Inflammatory macrophage (primary cell): Measurements from ENCODE around the gene DPPA5.
A peak's percentile ranks its signal among the peaks of the same experiment; 100 is the strongest.
"Not testable (repeated sequence)": the region's sequence is repeated elsewhere in the genome, so short reads cannot be mapped to it uniquely, and the experiment has no call there.

Experiments used
- DNase-seq, 2 donors: peaks; one replicate each; pipeline ENCODE4 v3.0.0-alpha.2; 2020 to 2022

The DPPA5 gene

DNA sequence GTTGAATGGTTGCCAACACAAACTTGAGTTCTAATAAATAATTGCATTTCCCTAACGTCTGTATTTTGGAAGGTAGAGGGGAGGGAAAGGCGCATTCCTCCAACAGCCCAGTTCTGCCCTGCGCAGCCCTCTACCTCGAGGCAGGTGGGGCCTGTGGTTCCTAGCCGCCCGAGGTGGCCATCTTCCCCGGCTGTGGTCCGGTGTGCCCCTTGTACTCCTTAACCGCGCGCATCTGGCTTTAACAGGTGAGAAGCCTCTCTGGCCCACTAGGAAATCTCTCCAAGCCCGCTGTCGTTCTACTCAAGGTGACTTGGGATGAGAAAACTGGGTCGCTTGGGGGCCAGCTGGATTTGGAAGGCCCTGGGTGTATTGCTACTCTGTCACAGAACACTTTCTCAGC, 10.0 kb upstream of the DPPA5 start:
- no peak for DNase-seq

GRCh38 chr6:73363537-73363875, 9.4 kb upstream of the DPPA5 start:
- DNase-seq, result no peak

DNA sequence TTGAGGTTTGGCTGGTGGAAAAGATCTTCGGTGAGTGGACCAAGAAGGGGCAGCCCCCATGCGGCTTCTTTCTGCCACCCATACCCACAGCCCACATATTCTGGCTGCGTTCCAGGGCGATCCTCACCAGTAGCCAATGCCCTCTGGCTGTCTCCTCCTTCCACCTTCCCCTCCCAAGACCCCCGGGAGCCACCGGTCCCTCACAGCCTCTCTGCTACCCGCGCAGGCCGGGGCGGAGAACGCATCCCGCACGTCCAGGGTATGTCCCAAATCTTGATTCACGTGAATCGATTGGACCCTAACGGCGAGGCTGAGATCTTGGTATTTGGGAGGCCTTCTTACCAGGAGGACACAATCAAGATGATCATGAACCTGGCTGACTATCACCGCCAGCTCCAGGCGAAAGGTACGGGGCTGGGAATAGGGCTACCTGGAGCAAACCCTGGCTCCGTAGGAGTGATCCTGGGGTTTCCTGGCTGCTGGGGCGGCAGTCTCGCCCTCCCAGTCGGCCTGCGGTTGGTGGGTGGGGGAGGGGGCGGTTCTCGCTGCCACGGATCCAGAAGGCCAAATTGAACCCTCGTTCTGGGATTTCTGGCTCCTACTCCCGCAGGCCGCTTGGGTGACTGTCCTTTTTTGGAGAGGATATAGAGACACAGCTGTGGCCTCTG, 8.9 kb upstream of the DPPA5 start:
- no peak for DNase-seq

GRCh38 chr6:73362358-73362757, 8.3 kb upstream of the DPPA5 start, which contains the start of gene KHDC3L:
Gene KHDC3L (plus strand): TSS chr6:73362658. CDS start chr6:73362730, 72 bp downstream.
- no peak for DNase-seq

- no peak for DNase-seq
Measured at GRCh38 chr6:73349311-73349710, 4.8 kb downstream of the DPPA5 start.

- no peak for DNase-seq
Measured at GRCh38 chr6:73348550-73349204, 5.4 kb downstream of the DPPA5 start.

DNA sequence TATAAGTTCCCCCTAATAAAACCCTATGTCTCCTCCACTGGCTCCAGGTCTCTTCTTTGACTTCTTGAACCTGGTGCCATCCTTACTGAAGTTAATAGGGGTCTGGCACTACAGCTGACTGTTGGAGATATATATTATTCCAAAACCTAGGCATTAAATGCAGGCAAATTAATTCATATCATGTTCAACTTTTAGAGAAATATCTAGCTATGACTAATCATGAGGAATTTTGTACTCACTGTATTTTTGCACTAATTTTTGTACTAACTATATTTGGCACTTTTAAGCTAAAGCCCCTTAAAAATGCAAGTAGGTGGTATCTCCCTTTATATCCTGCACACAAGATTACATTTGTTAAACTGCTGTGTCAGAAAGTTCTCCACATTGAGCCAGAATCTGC, 10.9 kb downstream of the DPPA5 start:
- no peak for DNase-seq

DNA sequence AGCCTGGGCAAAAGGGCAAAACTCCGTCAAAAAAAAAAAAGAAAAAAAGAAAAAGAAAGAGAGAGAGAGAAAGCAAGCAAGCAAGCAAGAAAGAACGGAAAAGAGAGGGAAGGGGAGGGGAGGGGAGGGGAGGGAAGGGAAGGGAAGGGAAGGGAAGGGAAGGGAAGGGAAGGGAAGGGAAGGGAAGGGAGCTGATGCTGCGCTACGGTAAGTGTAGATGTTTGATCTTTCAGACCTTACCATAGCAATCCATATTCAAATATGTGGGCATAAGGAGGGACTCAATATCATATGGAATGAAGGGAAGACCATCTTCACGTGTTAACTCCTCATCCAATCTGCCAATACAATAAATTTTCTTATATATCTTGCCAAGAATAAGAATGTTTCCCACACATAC, 11.9 kb downstream of the DPPA5 start:
- DNase-seq, result no peak

- peak in 1 of 2 donors; percentile 2 for DNase-seq
Measured at GRCh38 chr6:73341335-73341734, 12.7 kb downstream of the DPPA5 start.

- no peak for DNase-seq
Measured at GRCh38 chr6:73340048-73340447, 14.0 kb downstream of the DPPA5 start.

- no peak for DNase-seq
Measured at GRCh38 chr6:73339340-73339739, 14.7 kb downstream of the DPPA5 start.

- no peak for DNase-seq
Measured at GRCh38 chr6:73329201-73329600, 24.9 kb downstream of the DPPA5 start.

DNA sequence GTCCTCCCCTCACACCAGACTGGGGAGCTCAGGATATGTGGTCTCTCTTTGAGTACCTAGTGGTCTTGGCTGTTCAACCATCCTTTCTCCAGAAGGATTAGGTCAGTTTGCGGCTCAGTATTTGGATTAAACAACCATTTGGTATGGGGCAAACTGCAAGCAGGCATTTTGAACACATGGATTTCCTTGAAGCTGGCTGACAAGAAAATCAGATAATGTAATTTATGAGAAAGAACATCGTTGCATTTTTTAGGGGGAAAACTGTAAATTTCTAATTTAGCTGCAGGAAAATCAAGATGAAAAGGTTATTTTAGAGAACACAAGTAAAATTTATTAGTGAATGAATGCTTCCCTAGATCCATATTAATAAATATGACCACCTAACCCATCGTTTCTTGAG, 25.3 kb downstream of the DPPA5 start:
- no peak for DNase-seq

GRCh38 chr6:73325656-73326055, 28.4 kb downstream of the DPPA5 start:
- DNase-seq, result no peak

DNA sequence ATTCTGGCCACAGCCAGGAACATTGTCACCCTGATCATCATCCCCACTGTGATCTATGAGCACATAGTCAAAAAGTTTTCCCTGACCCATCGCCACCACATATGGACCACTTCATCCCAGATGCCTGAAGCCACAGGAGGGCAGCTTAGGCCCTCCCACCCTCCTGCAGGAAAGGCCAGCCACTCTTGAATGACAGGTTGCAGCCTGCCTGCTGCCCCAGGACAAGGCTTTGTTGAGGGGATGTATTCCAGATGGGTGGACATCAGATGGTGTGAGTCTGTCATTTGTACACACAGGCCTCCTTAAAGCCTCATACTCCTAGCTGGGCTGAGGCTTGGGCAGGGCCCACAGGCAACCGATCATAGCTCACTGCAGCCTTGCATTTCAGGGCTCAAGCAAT, 30.8 kb downstream of the DPPA5 start:
- DNase-seq, result no peak

DNA sequence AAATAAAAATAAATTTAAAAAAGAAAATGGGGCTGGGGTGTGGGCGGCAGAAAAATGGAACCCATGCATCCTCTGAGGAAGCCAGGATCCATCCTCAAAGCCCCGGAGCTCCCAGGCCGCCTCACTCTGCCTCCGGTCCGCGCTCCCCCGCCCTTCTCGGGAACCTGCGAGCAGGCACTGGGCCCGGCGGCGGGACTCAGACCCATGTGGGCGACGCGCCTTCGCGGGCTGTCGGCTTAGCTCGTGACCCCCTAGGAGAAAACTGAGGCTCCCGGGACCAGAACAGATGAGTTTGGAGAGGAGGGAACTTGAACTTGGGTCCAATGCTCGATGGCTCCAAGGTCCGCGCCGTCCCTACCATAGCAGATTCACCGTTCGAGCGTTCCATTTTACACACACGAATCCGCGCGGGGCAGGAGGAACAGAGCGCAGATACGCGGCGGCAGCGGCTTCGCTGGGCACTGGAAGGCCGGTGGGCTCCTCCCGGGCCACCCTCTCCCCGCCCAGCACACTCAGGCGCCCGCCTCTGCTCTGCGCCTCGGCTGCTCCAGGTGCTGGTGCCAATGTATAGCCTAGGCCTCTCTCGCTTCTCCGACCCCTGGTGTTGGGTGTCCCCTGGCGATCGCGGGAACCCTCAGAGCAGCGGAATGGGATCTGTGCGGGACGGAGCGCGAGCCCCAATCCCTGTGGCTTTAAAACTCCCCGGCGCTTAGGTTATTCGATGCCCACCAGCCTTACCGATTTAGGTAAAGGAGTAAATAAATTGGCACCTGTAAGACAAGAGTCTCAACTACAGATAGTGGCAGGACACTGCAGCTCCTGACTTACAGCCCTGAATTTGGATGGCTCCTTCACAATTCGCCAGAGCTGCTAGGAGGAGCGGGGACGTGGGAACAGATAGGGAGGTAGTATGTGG, 39.2 kb downstream of the DPPA5 start:
- no peak for DNase-seq

- not testable (repeated sequence) for DNase-seq
Measured at GRCh38 chr6:73310503-73310845, 43.6 kb downstream of the DPPA5 start.

DNA sequence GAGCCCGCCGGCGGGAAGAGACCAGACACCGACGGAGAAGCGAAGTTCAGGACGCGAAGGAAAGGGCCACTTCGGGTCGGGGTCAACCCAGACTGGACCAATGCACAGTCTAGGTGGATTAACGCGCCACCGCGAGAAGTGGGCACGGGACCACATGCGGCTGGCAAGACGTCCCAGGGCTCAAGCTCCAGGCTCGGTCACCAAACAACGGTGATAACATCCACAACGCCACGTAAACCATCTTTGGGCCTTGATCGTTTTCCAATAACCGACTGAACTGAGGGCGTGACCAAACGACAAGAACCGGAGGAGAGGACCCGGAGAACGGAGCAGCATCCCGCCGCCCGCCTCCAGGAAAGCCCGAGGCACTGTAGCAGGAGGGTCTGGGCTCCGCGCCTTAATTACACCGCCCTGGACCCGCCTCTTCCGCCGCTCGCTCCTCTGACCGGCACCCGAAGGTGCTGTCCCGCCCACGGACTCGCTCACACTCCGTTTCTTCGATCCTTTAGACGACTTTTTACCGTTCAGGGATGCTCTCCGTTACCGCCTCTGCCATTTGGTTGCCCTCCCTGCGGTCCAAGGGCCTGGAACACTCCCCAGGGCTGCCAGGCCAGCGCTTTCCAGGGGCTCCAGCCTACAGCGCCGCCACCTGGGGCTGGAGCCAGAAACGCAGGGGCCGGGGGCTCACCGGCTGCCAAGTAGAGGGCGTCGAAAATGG, 44.1 kb downstream of the DPPA5 start:
- no peak for DNase-seq

DNA sequence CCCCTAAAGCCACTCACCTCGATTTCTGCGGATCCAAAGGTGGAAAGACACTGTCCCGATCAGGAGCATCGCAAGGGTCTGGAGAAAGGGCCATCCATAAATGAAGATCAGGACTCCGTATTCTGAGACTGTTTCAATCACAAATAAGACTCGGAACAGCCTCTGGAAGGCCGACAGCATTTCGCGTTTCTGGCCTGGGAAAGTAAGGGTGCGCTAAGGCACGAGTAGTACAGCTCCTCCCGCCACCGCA, 44.6 kb downstream of the DPPA5 start:
- no peak for DNase-seq

DNA sequence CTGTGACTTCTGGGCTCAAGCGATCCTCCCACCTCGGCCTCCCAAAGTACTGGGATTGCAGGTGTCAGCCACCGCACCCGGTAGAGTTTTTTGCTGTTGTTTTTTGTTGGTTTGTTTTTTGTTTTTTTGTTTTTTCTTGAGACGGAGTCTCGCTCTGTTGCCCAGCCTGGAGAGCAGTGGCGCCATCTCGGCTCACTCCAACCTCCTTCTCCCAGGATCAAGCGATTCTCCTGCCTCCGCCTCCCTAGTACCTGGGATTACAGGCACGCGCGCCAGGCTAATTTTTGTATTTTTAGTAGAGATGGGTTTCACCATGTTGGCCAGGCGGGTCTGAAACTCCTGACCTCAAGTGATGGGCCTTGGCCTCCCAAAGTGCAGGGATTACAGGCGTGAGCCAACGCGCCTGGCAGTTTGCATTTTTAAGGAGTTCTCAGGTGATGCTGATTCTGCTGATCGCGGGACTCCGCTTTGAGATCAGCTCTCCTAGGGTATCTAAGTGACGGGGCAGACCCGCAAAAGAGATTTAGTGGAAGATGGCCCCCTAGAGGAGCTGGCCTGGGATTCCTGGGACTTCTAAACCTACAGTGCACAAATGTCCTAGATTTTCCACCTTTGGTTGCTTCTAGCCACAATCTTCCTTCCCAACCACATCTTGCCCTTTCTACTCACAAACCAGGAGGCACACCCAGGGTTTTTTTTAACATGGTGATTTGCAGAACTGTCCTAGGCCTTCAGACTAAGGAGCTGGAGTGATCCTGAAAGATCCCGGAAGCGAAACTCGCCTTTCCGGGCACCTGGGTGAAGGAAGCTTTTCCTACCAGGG, 45.2 kb downstream of the DPPA5 start:
- no peak for DNase-seq

DNA sequence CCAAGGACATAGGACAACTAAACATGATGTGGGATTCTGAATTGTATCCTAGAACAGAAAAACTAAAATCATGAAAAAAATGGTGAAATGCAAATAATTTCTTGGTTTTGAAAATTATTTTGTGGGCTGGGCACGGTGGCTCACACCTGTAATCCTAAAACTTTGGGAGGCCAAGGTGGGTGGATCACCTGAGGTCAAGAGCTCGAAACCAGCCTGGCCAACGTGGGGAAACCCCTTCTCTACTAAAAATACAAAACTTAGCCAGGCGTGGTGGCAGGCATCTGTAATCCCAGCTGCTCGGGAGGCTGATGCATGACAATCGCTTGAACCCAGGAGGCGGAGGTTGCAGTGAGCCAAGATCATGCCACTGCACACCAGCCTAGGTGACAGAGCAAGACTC, 50.3 kb downstream of the DPPA5 start:
- not testable (repeated sequence) for DNase-seq
